Naive thymus-derived CD8-positive, alpha-beta T cell (primary cell): ENCODE measurements around the gene DVL2. TPM values are rescaled to one million over a fixed set of nuclear protein-coding genes. Genes with fewer than 3 reads are reported as not detected.

Experiments used
- ATAC-seq, 2 donors: fragments of 150-1000 bp; cut with Tn5 transposase in 1 of 2; sonication (Bioruptor Pico), chemical (Tn5 transposase) in 1 of 2; 1 replicate in 1 of 2; 2 replicates in 1 of 2; pipeline ENCODE4 v1.10.0; 2021; ENCODE audit warnings: mild to moderate bottlenecking in 2 of 2, moderate library complexity in 2 of 2
- POLR2A ChIA-PET: fragments of 350-600 bp; sonication (Branson Sonifier 250); formaldehyde crosslinking; loops from one replicate; lab custom pipeline; 2021; ENCODE audit warnings: antibody characterized with exemption; lab: Charles Lee
- DNase-seq, 10 donors: peaks; one replicate each; pipeline versions ENCODE4 v3.0.0 to v3.0.0-alpha.2; 2020 to 2022
- H3K27ac Mint-ChIP-seq, 10 donors: one replicate each; pipeline ENCODE4 v1.8.0; 2020 to 2022; ENCODE audit warnings: mild to moderate bottlenecking in 10 of 10, mixed read lengths in 10 of 10, moderate library complexity in 4 of 10, inconsistent platforms in 1 of 10
- H3K27me3 Mint-ChIP-seq, 5 donors: one replicate each; pipeline ENCODE4 v1.8.0; 2021 to 2022; ENCODE audit warnings: mixed read lengths in 5 of 5
- H3K36me3 Mint-ChIP-seq, 3 donors: one replicate each; pipeline ENCODE4 v1.8.0; 2020 to 2022; ENCODE audit warnings: mixed read lengths in 3 of 3, mild to moderate bottlenecking in 2 of 3, inconsistent platforms in 1 of 3
- H3K4me1 Mint-ChIP-seq, 4 donors: one replicate each; pipeline ENCODE4 v1.8.0; 2021 to 2022; ENCODE audit warnings: mixed read lengths in 4 of 4
- H3K4me3 Mint-ChIP-seq, 10 donors: one replicate each; pipeline ENCODE4 v1.8.0; 2020 to 2022; ENCODE audit warnings: mild to moderate bottlenecking in 10 of 10, mixed read lengths in 10 of 10, moderate library complexity in 6 of 10, inconsistent platforms in 1 of 10
- H3K9me3 Mint-ChIP-seq, 9 donors: one replicate each; pipeline ENCODE4 v1.8.0; 2020 to 2022; ENCODE audit warnings: mixed read lengths in 9 of 9, mild to moderate bottlenecking in 3 of 9, inconsistent platforms in 1 of 9, moderate library complexity in 1 of 9
- polyA plus RNA-seq, 3 donors: library from polyadenylated mRNA; unstranded; fragments of 300-500 nt; fragmentation: Illumina TruSeq; gene quantifications; one replicate each; pipeline ENCODE4 v1.2.3, GENCODE V29; 2021
- total RNA-seq, 8 experiments: library from RNA in 2 of 8; stranded (reverse) in 2 of 8; gene quantifications; one replicate each; pipeline ENCODE4 v1.2.3 and lab custom pipeline; 2021 to 2026

Gene DVL2
- total and polyA plus RNA-seq, 5 experiments from 2014 or later, result 19.3 to 81.5 (median 26.5) TPM

DNA sequence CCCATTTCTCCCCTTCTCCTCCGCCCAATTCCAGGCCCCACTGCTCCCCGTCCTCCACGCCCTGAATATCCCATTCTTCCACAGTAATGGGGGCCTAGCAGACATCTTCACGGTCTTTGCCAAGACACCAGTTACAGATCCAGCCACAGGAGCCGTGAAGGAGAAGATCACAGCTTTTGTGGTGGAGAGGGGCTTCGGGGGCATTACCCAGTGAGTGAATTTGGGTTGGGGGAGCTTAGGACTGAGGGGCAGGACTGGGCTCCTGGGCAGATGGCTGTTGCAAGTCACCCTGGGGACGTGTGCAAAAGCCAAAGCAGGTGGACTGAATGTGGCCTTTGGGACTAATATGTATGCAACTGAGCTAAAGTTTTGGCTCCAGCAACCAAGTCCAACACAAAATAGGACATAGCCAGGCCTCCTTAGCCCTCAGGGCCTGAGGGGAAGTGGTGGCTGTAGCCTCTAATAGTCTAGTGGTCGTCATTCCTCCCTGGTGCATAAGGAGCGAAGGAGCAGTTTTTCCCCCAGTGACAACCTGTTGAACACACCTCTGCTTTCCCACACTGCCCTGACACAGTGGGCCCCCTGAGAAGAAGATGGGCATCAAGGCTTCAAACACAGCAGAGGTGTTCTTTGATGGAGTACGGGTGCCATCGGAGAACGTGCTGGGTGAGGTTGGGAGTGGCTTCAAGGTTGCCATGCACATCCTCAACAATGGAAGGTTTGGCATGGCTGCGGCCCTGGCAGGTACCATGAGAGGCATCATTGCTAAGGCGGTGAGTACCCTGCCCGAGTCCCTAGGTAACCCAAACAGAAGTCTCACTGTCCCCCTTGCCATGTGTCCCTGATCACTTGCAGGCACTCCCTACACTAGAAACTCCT is 12.0 kb downstream of the DVL2 start:
- no peak for DNase-seq
- Mint-ChIP-seq H3K36me3 (peaks cover 0 to 34% (median 2%) of the 10 kb centered on the region in 3 donors), H3K27me3 (no peaks in the 10 kb centered on the region), H3K4me3 (peak overlapping the region in 2 of 10 donors; percentile 40 to 48), H3K9me3 (no peaks in the 10 kb centered on the region), H3K4me1 (peaks cover 22 to 43% (median 38%) of the 10 kb centered on the region in 4 donors), H3K27ac (peak overlapping the region in 4 of 10 donors; percentile 62 to 79 (median 72))
- POLR2A ChIA-PET, result interaction anchor here (1.1 to 14.0 kb wide), 6 partner anchors 14 to 177 kb away, joined by 3 to 371 read pairs (median 4); partner anchors contain the start of genes CTDNEP1, DVL2, GABARAP and GPS2
- no peak for ATAC-seq

DNA sequence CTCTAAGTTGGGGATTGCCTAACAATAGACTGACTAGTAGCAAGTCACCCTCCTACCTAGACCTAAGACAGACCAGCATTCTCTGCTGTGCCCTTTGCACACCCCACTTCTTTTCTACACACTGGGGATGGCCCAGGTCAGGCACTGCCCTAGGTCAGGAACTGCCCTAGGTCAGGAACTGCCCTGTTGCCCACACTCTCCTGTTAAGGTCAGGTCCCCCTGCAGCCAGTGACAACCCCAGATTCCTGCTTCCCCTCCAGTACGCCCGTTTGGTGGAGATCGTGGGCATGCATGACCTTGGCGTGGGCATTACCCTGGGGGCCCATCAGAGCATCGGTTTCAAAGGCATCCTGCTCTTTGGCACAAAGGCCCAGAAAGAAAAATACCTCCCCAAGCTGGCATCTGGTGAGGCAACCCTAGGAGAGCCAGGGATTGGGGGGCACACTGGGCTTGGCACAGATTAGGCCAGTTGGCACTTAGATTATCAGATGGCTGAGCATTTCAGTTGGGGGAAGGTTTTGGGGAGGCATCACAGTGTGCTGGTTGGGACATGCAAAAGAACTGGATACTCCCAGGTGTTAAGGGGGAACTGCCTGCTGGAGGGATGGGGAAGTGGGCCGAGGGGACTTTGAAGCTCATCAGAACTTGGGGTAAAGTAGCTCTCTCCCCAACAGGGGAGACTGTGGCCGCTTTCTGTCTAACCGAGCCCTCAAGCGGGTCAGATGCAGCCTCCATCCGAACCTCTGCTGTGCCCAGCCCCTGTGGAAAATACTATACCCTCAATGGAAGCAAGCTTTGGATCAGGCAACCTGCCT is 12.8 kb downstream of the DVL2 start:
- Mint-ChIP-seq H3K4me1 (peaks cover 26 to 49% (median 43%) of the 10 kb centered on the region in 4 donors), H3K27ac (peak overlapping the region in 9 of 10 donors; percentile 66 to 99 (median 91)), H3K9me3 (no peaks in the 10 kb centered on the region), H3K36me3 (peaks cover 0 to 29% (median 0%) of the 10 kb centered on the region in 3 donors), H3K27me3 (no peaks in the 10 kb centered on the region), H3K4me3 (peak overlapping the region; percentile 45 to 95 (median 92))
- POLR2A ChIA-PET, result interaction anchor here (0.7 to 14.0 kb wide), 10 partner anchors 15 to 176 kb away, joined by 3 to 371 read pairs (median 5); partner anchors contain the start of genes ACAP1, CLDN7, CTDNEP1 and DVL2
- DNase-seq (no peak), ATAC-seq (no peak)

DNA sequence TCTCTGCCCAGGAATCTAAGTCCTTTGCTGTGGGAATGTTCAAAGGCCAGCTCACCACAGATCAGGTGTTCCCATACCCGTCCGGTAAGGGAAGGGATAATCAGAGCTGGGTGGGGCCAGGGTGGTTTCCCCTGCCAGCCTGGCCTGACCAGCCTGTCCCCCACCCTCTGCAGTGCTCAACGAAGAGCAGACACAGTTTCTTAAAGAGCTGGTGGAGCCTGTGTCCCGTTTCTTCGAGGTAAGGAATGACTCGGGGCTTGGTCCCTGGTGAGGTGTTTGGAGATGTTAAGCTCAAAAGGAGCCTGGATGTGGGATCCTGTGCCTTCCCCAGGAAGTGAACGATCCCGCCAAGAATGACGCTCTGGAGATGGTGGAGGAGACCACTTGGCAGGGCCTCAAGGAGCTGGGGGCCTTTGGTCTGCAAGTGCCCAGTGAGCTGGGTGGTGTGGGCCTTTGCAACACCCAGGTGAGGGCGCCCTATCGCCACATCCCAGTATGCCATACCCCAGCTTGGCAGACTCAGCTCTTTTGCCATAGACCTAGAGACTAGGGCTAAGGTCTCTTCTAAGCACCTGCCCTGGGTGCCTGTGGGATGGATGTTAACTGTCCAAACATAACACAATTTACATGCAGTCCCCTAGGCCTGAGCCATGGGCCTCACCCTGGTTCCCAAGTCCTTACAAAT is 13.6 kb downstream of the DVL2 start:
- Mint-ChIP-seq H3K36me3 (peaks cover 0 to 26% (median 0%) of the 10 kb centered on the region in 3 donors), H3K27ac (peak overlapping the region; percentile 90 to 99 (median 94)), H3K9me3 (no peaks in the 10 kb centered on the region), H3K27me3 (no peaks in the 10 kb centered on the region), H3K4me1 (peaks cover 33 to 56% (median 50%) of the 10 kb centered on the region in 4 donors), H3K4me3 (peak overlapping the region; percentile 88 to 95 (median 94))
- POLR2A ChIA-PET, result interaction anchor here (0.5 to 14.0 kb wide), 14 partner anchors 15 to 460 kb away, joined by 3 to 371 read pairs (median 5); partner anchors contain the start of genes ACAP1, CLDN7, CTDNEP1 and DVL2
- ATAC-seq (peak; percentile 38 to 59), DNase-seq (peak; percentile 36 to 79 (median 50))

DNA sequence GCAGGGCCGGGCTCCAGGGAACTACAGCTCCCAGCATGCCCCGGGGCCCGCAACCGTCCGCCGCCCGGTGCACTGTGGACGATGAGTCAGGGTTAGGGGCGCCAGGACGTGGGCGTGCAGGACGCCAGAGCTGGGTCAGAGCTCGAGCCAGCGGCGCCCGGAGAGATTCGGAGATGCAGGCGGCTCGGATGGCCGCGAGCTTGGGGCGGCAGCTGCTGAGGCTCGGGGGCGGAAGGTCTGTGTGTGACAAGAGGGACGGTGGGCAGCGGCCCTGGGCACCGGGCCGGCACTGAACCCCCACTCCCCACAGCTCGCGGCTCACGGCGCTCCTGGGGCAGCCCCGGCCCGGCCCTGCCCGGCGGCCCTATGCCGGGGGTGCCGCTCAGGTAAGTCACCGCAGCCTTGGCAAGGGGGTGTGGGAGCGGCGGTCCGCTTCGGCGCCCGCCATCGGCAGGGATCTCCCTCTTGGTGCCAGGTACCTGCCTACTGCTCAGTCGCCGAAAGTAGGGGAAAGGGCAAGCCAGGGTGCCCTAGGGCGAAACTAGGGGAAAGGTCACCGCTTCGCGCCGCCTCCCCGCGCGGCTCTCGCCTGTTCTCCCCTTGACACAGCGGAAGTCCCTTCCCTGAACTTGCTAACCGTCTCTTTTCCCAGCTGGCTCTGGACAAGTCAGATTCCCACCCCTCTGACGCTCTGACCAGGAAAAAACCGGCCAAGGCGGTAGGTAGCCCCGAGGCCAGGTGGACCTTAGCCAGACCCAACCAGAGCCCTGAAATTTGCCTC is 14.3 kb downstream of the DVL2 start, which contains the start of the genes ACADVL and DLG4:
ACADVL (plus strand) TSS at position 127 of the 781 bp plus-strand sequence; CDS start at position 174, 47 bp downstream.
DLG4 (minus strand) TSS at position 25 of the 781 bp plus-strand sequence.
- peak; percentile 64 to 71 for ATAC-seq
- Mint-ChIP-seq H3K9me3 (no peaks in the 10 kb centered on the region), H3K27ac (peak within 1 kb of the TSS; percentile 90 to 99 (median 98)), H3K4me1 (peaks cover 33 to 64% (median 57%) of the 10 kb centered on the region in 4 donors), H3K4me3 (peak within 1 kb of the TSS; percentile 88 to 97 (median 94)), H3K36me3 (peaks cover 0 to 18% (median 0%) of the 10 kb centered on the region in 3 donors), H3K27me3 (no peaks in the 10 kb centered on the region)
- peak; percentile 61 to 86 (median 68) for DNase-seq
- POLR2A ChIA-PET, result interaction anchor here (0.5 to 14.0 kb wide), 13 partner anchors 16 to 461 kb away, joined by 3 to 371 read pairs (median 5); partner anchors contain the start of genes ACAP1, CLDN7, DVL2 and GABARAP

DNA sequence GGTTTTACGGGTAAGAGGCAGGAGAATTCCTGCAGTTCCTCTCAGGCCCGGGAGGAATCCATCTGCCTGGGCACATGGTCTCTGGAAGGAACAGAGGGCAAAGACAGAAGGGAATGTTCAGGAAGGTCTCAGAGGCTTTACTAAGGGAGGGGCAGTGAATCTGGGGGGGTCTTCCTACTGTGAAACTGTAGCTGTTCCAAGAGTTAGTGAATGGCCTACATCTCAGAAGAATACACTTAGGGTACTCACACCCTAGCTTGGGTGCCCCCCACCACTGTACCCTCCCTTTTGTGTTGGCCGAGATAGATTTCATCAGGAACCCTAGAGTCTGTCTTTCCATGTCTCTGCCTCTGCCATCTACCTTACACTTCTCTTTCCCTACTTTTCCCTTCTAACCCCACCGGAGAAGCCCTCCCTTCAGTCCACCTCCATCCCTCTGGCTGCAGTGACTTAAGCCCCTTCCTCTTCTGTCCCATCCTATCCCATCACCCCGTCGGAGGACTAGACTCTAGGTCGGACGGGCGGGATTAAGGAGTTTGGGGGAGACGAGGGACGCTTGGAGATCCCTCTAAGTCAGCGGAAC is 15.0 kb downstream of the DVL2 start:
- POLR2A ChIA-PET, result interaction anchor here (0.6 to 14.0 kb wide), 10 partner anchors 17 to 288 kb away, joined by 3 to 371 read pairs (median 4); partner anchors contain the start of genes ACAP1, CLDN7, DVL2 and GABARAP
- H3K4me1 Mint-ChIP-seq, result peaks cover 38 to 71% (median 63%) of the 10 kb centered on the region in 4 donors
- peak overlapping the region; percentile 88 to 97 (median 94) for H3K4me3 Mint-ChIP-seq
- no peak for ATAC-seq
- peak overlapping the region; percentile 90 to 99 (median 98) for H3K27ac Mint-ChIP-seq
- no peaks in the 10 kb centered on the region for H3K9me3 Mint-ChIP-seq
- DNase-seq, result no peak
- H3K27me3 Mint-ChIP-seq, result peaks cover 0 to 2% (median 0%) of the 10 kb centered on the region in 5 donors
- H3K36me3 Mint-ChIP-seq, result peaks cover 0 to 14% (median 0%) of the 10 kb centered on the region in 3 donors

DNA sequence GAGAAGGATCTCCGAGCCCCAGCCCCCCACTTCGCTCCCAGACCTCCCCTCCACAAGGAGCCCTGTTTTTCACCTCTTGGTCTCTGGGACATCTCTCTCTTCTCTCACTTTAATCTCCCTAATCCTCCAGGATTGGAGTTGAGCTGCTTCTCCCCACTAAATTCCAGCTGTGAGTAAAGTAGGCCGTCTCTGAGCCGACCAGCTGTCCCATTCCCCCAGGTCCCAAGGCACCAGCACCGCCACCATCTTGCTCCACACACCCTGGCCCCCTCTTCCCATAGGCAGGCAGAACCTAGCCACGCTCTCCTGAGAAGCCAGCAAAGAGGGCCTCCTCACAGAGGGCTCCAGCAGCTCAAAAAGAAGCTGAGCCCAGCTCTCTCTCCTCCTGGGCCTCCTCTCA is 15.6 kb downstream of the DVL2 start:
- ATAC-seq (no peak), DNase-seq (peak in 1 of 10 donors; percentile 57)
- Mint-ChIP-seq H3K27me3 (peaks cover 0 to 2% (median 0%) of the 10 kb centered on the region in 5 donors), H3K4me1 (peaks cover 44 to 76% (median 68%) of the 10 kb centered on the region in 4 donors), H3K36me3 (peaks cover 0 to 9% (median 0%) of the 10 kb centered on the region in 3 donors), H3K4me3 (peak overlapping the region; percentile 55 to 97 (median 94)), H3K27ac (peak overlapping the region; percentile 90 to 99 (median 98)), H3K9me3 (no peaks in the 10 kb centered on the region)
- POLR2A ChIA-PET, result interaction anchor here (0.6 to 14.0 kb wide), 3 partner anchors 18 to 288 kb away, joined by 3 to 371 read pairs (median 10); partner anchors contain the start of genes DVL2, GABARAP and PHF23

DNA sequence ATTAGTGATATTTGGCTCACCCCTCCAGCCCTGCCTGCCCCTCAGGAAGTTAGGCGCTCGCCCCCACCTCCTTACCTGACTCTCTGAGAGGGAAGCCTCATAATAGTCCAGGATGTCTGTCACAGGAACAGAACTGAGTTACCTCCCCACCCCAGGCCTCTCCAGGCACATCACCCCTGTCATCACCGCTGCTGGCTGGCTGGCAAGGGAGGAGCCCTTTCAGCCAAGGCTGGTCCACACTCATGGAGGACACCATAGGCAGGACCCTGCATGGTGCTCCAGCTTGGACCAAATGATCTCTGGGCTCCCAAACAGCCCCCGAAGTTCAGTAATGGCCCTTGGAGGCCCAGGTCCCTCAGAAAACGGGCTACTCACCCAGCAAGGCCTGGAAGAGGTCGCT is 16.2 kb downstream of the DVL2 start:
- POLR2A ChIA-PET, result interaction anchor here (14.0 kb wide), 1 partner anchor 18 kb away, joined by 371 read pairs; the partner anchor contains the start of genes DVL2, GABARAP and PHF23
- peak in 1 of 10 donors; percentile 54 for DNase-seq
- Mint-ChIP-seq H3K27ac (peak overlapping the region; percentile 69 to 98 (median 90)), H3K27me3 (peaks cover 0 to 2% (median 0%) of the 10 kb centered on the region in 5 donors), H3K36me3 (peaks cover 0 to 4% (median 0%) of the 10 kb centered on the region in 3 donors), H3K9me3 (no peaks in the 10 kb centered on the region), H3K4me3 (peak overlapping the region; percentile 67 to 97 (median 81)), H3K4me1 (peaks cover 49 to 82% (median 74%) of the 10 kb centered on the region in 4 donors)
- no peak for ATAC-seq

DNA sequence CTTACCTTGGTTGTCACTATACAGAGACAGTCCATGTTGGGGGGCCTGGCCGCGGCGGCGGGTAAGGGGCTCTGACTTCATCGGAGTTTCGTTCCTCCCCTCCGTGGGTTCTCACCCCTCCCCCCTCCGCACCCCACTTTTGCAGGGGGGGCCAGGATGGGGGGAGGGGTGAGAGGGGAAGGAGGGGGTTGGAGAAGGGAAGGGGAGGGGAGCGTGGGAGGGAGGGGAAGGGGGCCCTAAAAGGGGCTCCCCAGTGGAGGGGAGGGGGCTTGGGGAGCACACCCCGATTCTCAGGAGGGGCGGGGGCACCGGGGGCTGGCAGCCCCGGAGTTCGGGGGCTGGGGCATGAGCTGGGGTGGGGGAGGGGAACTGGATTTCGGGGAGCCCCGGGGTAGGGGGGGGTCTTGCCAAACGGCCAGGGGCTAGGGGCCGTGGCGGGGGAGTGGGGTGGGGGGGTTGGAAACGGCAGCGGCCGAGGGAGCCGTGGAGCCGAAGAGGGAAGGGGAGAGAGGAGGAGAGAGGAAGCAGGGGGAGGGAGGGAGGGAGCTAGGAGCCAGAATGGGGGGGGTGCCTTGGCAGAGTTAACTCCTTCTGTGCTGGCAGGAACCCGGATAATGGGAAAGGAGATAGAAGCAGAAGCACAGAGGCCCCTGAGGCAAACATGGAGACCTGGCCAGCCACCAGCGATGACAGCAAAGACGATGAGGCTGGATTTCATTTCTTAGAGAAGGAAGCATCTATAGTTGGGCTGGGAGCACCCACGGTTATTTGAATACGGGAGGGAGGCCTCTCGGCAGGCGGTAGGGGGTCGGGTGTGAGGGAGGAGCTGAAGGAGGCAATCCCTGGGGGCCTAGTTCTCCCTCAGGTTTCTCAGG is 17.0 kb downstream of the DVL2 start:
- POLR2A ChIA-PET, result interaction anchor here (0.6 to 14.0 kb wide), 2 partner anchors 19 to 164 kb away, joined by 6 to 371 read pairs; partner anchors contain the start of genes DVL2, GABARAP and PHF23
- H3K36me3 Mint-ChIP-seq, result peaks cover 0 to 2% (median 0%) of the 10 kb centered on the region in 3 donors
- peak overlapping the region; percentile 67 to 97 (median 81) for H3K4me3 Mint-ChIP-seq
- peaks cover 0 to 2% (median 0%) of the 10 kb centered on the region in 5 donors for H3K27me3 Mint-ChIP-seq
- H3K27ac Mint-ChIP-seq, result peak overlapping the region; percentile 69 to 100 (median 98)
- no peaks in the 10 kb centered on the region for H3K9me3 Mint-ChIP-seq
- H3K4me1 Mint-ChIP-seq, result peaks cover 49 to 82% (median 75%) of the 10 kb centered on the region in 4 donors
- no peak for ATAC-seq
- DNase-seq, result peak in 2 of 10 donors; percentile 33 to 65
